Femur (tissue), 1 donor: Measurements from ENCODE around the gene NUP58.

Experiments used
- DNase-seq: peaks from one replicate; pipeline ENCODE4 v3.0.0-alpha.2; 2017

The NUP58 gene

GRCh38 chr13:25301347-25302113 lies at the start of gene NUP58:
Gene NUP58, plus strand, starts transcription at chr13:25301625. Its CDS starts 149 bp downstream, at chr13:25301774.
- peak; percentile 97 for DNase-seq

GRCh38 chr13:25252225-25252624 lies 49.2 kb upstream of the NUP58 start:
- DNase-seq: no peak

GRCh38 chr13:25252752-25253151 lies 48.7 kb upstream of the NUP58 start:
- DNase-seq: no peak

GRCh38 chr13:25253702-25254101 lies 47.7 kb upstream of the NUP58 start:
- no peak for DNase-seq

- DNase-seq: no peak
Measured at GRCh38 chr13:25262261-25262660, 39.2 kb upstream of the NUP58 start.

- DNase-seq: no peak
Measured at GRCh38 chr13:25266706-25267105, 34.7 kb upstream of the NUP58 start.

- no peak for DNase-seq
Measured at GRCh38 chr13:25267715-25268114, 33.7 kb upstream of the NUP58 start.

GRCh38 chr13:25268561-25268960 lies 32.9 kb upstream of the NUP58 start:
- DNase-seq: no peak

- no peak for DNase-seq
Measured at GRCh38 chr13:25276748-25277147, 24.7 kb upstream of the NUP58 start.

- DNase-seq: no peak
Measured at GRCh38 chr13:25280396-25280795, 21.0 kb upstream of the NUP58 start.

GRCh38 chr13:25281193-25281934 lies 20.1 kb upstream of the NUP58 start:
- DNase-seq: no peak

- DNase-seq: no peak
Measured at GRCh38 chr13:25281935-25282332, 19.5 kb upstream of the NUP58 start.

- DNase-seq: peak; percentile 48
Measured at GRCh38 chr13:25286308-25286968, 15.0 kb upstream of the NUP58 start.

GRCh38 chr13:25286969-25287961 lies 14.2 kb upstream of the NUP58 start, which contains the start of gene MTMR6:
Gene MTMR6, minus strand, starts transcription at chr13:25287488. Its CDS starts 241 bp downstream, at chr13:25287247.
- peak; percentile 96 for DNase-seq

- no peak for DNase-seq
Measured at GRCh38 chr13:25288966-25289365, 12.5 kb upstream of the NUP58 start.

- DNase-seq: no peak
Measured at GRCh38 chr13:25291691-25292090, 9.7 kb upstream of the NUP58 start.

GRCh38 chr13:25292301-25292700 lies 9.1 kb upstream of the NUP58 start:
- no peak for DNase-seq

- DNase-seq: no peak
Measured at GRCh38 chr13:25295228-25295627, 6.2 kb upstream of the NUP58 start.

- DNase-seq: no peak
Measured at GRCh38 chr13:25295701-25296100, 5.7 kb upstream of the NUP58 start.

- DNase-seq: peak; percentile 60
Measured at GRCh38 chr13:25300861-25301346, 521 bp upstream of the NUP58 start.

- DNase-seq: no peak
Measured at GRCh38 chr13:25302121-25302520, 696 bp downstream of the NUP58 start.
